ENCODE measurements around the gene M1AP.

Gene M1AP

DNA sequence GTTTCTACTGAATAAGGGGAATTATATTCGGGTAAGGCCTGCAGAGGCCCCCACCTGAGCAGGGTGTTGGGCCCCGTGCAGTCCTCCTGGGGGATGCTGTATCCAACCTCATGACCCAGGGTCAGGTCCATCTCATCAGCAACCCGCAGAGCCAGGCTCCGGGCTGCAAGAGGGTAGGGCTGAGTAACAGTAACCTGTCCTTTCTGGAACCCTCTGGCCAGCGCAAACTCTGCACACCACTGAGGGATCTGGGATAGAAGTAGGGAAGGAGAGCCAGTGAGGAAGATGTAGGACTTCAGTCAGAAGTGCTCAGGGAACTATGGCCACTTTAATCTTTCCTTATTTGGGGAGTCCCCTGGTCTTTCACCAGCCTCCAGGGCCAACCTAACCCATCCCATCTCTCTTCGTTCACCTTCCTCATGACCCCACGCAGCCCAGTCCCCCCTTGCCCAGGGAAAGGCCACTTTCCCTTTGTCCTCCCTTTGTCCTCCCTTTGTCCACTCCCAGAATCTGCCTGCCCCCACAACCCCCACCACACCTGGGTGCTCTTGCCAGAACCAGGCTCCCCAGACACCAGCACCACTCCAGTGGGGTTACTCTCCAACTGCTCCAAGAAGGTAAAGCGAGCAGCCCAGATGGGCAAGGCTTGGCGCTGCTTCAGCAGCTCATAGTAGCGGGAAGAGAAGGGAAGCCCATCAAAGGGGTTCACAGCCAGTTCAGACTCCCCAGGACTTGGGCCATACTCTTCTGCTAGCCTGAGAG, 123.0 kb downstream of the M1AP start:
- no peak for DNase-seq (ENCODE audit: low read depth)

DNA sequence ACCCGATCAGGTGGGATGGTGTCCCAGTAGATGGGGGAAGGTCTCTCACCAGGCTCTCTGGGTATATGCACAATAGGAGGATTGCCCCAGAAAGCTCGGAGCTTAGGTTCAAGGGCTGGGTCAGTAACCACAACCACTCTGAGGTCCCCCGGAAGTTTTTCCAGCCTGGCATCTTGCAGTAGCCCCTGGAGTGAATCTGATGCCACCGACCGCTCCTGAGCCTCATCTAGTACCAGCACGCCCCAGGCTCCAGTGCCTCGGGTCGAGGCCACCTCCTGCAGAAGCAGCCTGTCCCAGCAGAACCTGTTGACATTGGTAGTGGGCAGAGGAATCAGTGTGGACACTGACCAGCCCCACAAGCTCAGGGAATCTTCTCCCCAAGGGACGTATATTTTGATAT, 124.1 kb downstream of the M1AP start:
- no peak for DNase-seq (ENCODE audit: low read depth)

DNA sequence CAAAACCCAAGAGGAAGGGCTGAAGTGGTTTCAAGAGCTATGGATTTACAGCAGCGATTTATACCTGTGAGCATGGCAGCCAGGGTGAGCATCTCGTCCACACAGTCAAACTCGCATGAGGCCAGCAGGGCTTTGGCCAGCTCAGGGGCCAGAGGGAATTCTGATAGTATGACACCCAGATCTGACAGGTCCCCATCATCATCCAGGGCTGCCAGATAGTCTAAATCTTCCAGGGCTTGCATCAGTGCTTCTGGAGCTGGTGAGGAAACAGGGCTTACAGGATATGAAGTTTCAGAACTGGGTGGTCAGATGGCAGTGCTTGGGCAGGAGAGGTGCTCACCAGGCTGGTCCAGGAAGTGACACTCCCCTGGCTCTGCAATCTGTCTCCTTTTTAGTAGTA, 125.6 kb downstream of the M1AP start:
- DNase-seq (ENCODE audit: low read depth), result no peak

DNA sequence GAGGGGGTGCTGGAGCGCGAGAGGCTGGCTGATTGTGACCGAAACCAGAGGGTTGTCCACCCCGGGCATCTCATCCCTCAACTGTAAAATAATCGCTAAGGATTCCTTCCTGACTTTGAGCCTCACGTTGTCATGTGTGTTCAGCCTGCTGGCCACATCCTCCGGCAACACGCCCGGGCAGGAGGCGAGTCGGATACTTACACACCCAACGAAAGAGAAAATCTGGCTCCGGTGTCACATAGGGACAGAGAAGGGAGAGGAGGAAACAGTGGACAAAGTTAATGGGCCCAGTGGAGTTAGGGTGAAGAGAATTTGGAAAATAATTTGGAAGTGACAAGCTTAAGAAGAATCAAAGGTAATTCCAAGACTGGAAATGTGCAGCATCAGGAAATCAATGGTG, 131.5 kb downstream of the M1AP start:
- DNase-seq (ENCODE audit: low read depth), result no peak

DNA sequence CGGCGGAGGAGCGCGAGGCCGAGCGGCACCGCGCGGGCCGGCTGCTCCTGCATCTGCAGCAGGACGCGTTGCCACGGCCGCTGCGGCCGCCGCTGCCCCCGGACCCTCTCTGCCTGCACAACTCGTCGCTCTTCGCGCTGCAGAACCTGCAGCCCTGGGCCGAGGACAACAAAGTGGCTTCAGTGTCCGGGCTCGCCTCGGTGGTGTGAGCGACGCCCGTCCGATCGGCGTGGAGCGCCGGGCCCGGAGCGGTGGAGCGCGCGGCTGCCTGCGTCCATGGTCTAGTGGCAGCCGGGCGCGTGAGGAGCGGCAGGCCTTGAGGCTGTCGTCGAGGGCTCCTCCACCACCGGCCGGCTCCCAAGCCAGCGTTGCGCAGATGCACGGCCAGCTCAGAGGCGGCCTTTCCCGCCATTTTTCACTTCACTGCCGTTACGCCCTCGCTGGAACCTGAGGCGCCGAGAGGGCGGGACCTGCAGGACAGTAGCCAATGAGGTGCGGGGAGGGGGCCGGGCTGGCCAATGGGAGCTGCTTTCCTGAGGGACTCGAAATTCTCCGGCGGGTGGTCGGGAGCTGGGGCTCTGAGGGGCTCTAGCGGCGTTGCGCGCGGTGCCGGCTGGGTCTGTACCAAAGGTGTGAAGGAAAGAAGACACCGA, 132.0 kb downstream of the M1AP start:
- no peak for DNase-seq (ENCODE audit: low read depth)

DNA sequence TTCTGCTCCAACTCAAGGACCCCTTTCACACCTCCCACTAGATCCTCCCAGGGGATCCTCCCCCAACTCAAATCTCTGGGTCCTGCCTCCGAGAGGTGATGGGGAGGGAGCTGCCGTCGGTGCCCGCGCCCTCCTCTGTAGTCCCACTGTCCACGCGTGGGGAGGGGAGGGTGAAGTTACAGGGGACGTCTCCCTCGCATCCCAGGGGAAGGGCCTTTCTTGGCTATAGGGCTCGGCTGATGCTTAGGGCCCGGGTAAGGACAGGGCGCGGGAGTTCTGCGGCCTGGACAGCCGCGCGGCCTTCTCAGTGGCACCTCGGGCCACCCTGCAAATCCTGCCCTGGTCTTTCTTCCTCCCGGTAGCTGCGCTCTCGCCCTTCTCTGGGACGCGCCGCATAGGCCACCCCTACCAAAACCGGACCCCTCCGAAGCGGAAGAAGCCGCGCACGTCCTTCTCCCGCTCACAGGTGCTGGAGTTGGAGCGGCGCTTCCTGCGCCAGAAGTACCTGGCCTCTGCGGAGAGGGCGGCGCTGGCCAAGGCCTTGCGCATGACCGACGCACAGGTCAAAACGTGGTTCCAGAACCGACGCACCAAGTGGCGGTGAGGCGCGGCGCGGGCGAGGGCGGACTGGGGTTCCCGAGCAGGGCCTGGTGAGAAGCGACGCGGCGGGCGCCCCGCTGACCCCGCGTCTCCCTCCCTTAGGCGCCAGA, 132.7 kb downstream of the M1AP start:
- no peak for DNase-seq (ENCODE audit: low read depth)

DNA sequence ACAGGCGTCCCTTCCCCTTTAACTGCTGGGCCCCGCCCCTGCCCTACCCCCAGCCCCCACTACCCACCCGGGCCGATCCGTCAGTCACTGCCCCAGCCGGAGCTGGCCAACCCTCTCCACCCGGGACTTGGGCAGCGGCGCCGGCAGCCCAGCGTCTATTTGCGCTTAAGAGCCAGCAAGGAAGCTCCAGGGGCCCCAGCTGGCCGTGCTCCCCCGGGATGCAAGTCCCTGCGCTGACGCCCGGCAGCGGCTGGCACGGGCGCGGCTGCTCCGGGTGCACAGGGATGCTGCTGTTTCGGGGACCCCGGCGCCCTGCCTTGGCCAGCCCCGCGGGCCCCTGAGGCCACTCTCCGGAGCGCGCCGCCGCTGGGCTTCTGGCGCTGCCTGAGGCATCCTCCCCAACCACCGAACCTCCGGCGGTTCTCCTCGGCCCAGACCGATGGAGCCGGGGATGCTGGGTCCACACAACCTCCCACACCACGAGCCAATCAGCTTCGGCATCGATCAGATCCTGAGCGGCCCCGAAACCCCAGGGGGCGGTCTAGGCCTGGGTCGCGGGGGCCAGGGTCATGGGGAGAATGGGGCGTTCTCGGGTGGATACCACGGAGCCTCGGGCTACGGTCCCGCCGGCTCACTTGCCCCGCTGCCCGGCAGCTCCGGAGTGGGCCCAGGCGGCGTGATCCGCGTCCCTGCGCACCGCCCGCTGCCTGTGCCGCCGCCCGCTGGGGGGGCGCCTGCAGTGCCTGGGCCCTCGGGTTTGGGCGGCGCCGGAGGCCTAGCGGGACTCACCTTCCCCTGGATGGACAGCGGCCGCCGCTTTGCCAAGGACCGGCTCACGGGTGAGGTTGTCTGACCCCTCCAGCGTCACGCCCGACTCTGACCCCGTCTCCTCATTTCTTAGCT, 133.5 kb downstream of the M1AP start, which contains the start of gene TLX2:
Gene TLX2 (plus strand): TSS at position 83 of the 903 bp plus-strand sequence. CDS start 357 bp downstream, at position 440.
- no peak for DNase-seq (ENCODE audit: low read depth)

DNA sequence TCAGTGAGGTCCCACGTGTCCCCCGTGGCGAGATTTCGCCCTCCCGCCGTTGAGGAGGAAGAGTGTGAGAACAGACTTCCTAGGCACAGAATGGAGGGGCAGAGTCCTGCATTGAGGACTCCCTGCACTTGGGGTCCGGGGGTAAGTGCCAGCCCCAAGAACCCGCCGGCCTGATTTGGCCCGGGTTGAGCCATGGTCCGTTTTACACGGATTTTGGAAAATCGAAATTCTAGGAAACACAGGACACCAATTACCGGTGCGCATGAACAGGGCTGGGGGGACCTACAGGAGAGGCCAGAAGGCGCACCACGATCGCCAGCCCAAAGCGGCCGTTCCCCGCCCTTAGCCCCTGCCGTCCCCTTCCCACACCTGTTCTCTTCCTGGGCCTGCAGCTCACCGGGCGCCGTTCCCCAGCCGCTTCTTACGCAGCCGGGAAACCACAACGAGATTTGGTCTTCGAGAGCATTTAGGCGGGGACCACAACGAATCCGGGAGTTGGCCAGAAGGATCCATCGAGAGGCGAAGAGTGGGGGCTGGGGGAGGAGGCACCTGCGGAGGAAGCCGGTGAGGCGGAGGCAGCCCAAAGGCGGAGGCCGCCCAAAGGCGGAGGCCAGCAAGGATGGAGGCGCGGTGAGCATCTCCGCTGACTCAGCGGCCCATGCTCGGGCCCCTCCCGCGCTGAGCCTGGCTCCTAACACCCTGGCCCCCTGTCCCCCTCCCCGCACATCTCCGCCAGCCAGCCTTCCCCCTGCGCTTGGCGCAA, 134.3 kb downstream of the M1AP start:
- DNase-seq (ENCODE audit: low read depth), result no peak

DNA sequence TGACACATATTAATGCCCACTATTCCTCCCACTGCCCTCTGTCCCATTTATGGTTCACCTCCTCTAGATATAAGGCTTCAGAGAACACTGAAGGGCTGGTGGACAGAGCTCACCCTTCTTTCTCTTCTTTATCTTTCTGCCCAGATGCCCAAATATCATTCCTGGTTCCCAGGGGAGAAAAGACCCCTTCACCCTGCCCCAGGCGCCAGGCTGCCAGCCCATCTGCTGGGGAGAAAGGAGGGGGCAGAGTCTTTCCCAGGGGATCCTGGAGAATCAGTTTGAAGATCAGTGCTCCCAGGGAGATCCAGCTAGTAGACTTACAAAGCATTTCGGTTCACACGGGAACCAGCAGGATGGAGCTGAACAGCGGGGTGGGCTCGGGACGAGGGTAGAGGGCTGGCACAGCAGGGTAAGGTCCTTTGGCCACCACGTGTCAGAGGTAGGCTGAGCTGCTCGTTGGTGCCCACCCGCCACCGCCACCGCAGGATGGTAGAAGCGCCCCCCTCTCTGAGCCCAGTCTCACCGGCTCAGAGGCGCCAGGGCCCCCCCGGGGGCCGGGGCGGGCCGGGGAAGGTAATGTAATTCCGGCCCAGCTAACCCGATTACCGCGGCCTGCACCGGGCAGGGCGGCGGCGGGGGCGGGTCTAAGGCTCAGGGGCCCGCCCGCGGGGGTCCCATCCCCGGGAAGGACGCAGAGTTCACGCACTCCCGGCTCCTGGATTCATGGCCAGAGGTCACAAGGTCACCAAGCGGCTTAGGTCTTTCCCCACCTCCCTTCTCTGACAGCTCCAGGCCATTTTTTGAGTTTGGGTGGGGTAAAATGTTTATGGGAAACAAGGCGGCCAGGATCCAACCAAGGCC, 135.2 kb downstream of the M1AP start:
- no peak for DNase-seq (ENCODE audit: low read depth)

DNA sequence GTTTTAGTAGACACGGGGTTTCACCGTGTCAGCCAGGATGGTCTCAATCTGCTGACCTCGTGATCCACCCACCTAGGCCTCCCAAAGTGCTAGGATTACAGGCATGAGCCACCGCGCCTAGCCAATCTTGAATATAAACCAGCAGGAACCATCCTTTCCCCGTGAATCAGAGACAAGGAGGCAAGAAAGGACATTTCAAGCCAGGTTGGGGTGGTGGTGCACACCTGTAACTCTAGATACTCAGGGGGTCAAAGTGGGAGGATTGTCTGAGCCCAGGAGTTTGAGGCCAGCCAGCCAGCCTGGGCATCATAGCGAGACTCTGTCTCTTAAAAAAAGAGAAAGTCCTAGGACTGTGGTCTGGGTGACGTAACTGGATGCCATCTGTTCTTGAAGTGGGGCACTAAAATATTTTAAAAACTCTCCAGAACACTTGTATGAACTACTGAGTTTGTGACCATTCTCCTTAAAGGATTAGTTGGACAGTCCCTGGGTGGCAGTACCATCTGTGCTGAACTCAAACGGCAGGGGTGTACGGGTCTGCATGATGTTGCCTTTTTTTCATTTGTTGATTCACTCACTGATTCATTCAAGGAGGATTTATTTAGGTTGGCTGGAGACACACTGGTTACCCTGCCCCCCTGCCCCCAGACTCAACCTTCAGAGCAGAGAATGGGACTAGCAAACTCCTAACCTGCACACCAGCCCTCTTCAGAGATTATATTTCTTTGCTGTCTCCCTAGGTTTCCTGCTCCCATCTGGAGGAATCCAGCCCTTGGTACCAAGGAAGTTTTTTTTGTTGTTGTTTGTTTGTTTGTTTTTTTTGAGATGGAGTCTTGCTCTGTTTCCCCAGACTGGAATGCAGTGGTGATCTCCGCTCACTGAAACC, 136.8 kb downstream of the M1AP start:
- DNase-seq (ENCODE audit: low read depth), result no peak

DNA sequence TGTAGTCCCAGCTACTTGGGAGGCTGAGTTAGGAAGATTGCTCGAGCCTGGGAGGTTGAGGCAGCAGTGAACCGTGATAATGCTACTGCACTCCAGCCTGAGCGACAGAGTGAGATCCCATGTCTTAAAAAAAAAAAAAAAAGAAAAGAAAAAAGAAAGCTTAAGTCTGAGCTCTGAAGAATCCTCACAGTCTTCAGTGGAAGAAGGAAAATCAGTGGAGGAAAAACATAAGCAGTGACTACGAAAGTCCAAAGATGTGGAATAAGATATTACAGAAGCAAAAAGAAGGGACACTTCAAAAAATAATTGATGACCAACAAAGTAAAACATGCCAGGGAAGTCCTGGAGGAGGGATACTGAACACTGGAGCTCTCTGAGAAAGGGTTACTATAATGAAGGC, 137.9 kb downstream of the M1AP start:
- no peak for DNase-seq (ENCODE audit: low read depth)

DNA sequence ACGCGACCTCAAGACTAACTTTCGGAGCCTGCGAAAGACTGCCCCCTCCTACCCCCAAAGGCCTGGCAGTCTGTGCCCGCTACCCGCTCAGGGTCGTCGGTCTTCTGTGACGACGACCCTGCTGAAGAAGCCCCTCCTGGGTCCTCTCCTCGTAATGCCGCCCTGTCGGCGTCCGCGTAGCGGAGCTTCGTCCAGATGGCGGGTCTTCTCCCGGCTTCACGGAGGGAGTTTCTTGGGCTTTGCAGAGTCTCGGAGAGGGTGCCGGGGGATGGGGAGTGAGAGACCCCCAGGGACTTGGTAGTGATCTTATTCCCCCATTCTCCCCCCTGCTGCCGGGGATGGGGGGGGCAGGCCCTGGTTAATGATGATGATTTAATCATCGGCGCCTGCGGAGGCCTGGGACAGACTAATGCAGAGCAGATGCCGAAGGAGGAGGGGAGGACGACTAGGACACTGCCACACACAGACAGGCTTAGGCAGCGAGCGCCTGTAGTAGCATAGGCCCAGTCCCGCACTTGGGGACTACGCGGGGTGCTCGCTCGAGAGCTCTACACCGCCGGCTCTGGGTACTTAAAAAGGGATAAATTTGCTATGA, 140.1 kb downstream of the M1AP start:
- DNase-seq (ENCODE audit: low read depth), result no peak
